ENCODE measurements around the gene PDCL2. TPM values are rescaled to one million over a fixed set of nuclear protein-coding genes. Genes with fewer than 3 reads are reported as not detected.

Gene PDCL2, protein sequence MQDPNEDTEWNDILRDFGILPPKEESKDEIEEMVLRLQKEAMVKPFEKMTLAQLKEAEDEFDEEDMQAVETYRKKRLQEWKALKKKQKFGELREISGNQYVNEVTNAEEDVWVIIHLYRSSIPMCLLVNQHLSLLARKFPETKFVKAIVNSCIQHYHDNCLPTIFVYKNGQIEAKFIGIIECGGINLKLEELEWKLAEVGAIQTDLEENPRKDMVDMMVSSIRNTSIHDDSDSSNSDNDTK
- total RNA-seq: not detected

DNA sequence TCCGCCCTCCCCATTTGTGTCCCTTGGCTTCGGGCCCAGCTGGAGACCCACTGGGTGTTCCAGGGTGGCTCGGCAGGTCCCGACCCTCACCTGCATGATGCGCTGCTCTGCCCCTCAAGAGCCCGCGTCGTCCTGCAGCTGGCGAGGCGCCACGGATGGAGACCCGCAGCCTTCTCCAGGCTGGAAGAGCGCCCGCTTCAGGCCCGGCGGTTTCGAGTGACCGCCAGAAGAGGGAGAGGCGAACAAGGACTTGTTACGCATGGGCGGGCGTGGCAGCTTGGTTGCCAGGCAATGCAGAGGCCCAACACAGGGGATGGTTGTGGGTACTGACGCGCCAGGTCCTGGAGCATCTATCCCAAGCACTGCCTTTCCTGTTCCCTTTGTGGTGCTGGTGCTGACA is at the start of gene PDCL2:
PDCL2 (minus strand) TSS at position 232 of the 400 bp plus-strand sequence; CDS start at position 96, 136 bp downstream.

DNA sequence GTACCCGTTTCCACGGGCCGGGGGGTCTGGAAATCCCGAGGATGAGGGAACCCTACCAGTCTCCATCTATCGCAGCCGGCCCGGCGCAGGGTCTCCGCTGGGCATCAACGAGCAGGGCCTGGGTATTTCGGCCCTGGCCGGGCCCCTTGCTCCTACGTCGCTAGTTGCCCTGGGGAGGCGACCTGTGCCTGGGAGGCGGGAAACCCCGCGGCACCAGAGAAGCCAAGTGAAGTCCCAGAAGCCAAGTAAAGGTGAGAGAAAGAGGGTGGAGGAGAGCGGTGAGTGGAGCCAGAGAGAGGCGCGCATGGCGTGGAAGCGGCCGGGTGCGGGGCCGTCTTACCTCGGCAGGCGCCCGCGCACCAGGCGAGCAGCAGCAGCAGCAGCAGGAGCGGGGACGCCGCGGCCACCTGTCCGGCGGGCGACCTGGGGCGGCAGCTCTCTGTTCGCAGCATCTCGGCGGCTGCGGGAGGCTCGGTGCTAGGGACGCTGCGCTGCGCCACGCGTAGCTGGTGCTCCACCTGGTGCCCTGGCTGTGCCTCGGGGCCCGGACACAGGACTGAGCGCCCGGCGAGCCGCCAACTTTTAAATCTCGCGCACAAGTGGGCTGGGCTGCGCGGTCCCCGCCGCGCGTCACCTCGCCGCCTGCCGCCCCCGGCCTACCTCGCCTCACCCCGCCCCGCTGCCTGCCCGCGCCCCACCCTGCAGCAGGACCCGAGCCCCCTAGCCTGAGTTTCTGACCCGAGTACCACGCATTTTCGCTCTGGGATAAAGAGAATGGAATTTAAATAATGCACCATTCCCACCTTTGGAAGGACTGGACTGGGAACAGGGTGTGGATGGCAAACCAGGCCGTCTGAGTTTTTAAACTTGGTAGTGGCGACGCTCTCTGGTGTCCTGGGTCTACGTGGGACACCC is 44.0 kb upstream of the PDCL2 start, which contains the start of gene NMU:
NMU (minus strand) TSS at position 558 of the 915 bp plus-strand sequence; CDS start at position 452, 106 bp downstream.

DNA sequence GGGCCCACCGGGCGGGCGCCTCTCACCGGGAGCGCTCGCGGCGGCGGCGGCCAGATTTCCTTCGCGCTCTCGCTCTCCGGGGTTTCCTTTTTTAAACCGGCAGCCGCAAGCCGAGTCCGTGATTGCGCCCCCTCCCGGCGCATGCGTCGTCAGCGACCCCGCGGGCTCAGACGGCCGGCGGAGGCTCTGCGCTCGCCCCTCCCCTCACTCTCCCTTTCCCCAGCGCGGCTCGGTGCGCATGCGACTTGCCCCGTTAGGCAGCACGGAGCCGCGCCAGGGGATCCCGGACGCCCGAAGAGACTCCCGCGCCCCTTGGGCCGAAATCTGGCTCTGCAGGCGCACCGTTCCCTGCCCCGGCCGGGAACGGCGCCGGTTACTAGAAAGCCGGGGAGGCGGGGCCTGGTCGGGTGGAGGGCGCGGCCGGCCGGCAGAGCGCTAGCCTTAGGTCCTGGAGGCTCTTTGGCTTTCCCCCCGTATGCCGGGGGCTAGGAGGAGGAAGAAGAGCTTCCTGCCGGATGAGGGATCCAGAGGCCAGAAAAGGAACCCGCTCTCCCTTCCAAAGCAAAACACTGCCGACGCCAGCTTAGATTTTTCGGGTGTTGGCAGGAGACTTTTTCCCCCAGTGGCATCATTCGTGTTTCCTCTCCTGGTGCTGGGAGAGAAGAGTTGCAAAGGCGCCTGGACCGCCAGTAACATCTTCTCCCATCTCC is 45.1 kb downstream of the PDCL2 start, which contains the start of gene CLOCK:
CLOCK (minus strand) TSS at position 154 of the 710 bp plus-strand sequence. CDS start 64,124 bp downstream, outside the sequence.

Other genes starting within 250 kb of the PDCL2 start
- 6.5 TPM for gene SRD5A3, start 246.0 kb downstream of the PDCL2 start, total RNA-seq
- gene TMEM165, start 196.3 kb downstream of the PDCL2 start, total RNA-seq: 88.3 TPM
- 20.3 TPM for gene CLOCK, start 45.3 kb downstream of the PDCL2 start, total RNA-seq
- gene NMU, start 44.1 kb upstream of the PDCL2 start, total RNA-seq: 5.1 TPM
- gene EXOC1L, start 227.5 kb upstream of the PDCL2 start, total RNA-seq: not detected

Data from metanephros (tissue), 1 donor.